ENCODE measurements around the gene DHDH.
"Not testable (repeated sequence)": the region's sequence is repeated elsewhere in the genome, so short reads cannot be mapped to it uniquely, and the experiment has no call there.

Gene DHDH

DNA sequence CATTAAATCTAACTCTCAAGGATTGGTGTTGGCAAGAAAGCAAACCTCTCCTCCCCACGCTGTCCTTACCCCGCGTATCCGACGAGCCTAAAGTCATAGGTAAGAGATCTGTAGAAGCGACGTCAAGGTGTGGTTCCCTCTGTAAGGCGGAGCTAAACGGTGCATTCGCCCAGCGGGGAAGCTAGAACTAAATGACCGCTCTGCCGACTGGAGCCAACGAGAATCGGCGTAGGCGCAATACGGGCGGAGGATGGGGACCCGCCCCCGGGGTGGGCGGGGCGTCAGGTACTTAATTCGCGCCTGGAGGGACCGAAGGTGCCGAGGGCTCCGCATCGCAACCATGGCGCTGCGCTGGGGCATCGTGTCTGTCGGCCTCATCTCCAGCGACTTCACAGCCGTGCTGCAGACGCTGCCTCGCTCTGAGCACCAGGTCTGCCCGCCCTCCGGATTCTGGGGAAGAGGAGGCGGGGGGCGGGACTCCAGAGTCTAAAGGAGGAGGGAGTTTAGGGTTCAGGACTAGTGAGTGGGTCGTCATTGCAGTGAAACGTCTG is at the start of gene DHDH:
Gene DHDH (plus strand): TSS at position 318 of the 551 bp plus-strand sequence. CDS start 23 bp downstream, at position 341.
- peak; percentile 42 for DNase-seq

DNA sequence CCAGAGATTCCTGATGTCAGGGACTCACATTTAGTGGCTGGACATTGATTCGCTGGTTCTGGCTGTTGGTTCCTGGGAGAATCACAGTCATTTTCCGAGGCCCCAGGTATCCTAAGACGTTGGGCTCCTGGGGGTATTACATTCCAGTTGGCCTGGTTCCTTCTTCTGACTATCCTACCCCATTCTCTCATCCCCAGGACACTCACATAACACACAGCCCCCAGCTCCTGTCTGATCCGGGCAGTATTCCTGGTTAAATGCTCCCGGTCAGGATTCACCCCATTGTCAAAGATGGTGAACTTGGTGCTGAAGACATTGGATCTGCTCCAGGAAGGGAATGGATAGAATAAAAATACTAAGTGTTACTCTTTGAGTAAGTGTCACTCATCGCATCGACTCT is 49.8 kb upstream of the DHDH start:
- DNase-seq = no peak

DNA sequence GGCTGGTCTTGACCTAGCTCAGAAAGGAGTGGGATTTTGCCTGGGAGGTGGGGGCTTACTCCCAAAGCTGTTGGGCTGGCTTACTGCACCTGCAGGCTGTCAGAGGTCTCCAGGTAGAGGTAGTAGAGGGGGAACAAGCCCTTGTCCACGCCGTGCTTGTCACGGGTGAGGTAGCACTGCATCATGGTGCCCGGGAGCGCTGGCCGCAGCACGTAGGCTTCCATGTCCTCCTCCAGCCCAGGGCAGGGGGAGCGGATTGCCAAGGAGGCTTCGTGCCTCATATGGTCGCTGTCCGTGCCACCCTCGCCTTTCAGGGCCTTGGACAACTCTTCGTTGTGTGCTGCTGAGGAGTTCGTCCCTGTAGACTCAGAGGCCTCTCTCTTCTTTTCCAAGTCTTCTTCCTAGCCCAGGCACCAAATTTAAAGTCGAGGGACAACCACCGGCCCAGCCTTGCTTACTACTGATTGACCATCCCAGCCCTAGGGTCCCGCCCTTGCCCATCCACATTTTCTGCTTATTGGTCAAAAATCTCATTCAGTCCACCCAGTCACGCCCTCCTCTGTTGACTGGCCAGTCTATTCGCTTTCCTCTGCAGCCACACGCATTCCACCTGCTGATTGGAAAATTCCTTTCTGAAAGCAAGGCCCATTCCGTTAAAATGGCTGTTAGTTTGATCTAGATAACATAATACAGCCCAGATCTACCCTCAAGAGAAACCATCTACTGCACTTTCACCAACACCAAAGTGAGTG is 45.5 kb upstream of the DHDH start:
- DNase-seq = no peak

DNA sequence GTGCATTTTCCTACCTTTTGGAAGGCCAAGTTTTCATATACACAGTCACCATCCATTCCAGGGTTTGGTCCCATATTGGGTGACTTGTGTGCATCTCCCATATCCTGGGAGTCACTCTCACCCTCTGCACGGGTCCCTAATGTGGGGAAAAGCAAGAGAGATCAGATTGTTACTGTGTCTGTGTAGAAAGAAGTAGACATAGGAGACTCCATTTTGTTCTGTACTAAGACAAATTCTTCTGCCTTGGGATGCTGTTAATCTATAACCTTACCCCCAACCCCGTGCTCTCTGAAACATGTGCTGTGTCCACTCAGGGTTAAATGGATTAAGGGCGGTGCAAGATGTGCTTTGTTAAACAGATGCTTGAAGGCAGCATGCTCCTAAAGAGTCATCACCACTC is 44.0 kb upstream of the DHDH start:
- DNase-seq = not testable (repeated sequence)

DNA sequence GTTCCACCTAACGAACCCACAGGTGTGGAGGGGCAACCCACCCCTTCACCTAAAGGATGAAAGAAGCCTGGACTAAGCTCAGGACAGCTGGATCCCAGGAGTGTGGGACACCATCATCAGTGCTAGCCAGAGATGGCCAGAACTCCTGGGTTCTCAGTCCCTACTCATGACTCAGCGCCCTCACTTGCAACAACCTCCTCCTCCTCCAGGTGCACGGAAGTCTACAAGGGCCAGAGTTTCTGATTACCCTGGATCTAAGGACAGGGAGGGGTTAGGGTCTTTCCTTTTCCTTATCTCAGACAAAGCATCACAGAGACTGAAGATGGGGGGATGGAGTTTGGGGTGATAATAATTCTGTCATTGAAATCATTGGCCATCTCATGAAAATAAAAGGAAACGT is 42.9 kb upstream of the DHDH start:
- no peak for DNase-seq

DNA sequence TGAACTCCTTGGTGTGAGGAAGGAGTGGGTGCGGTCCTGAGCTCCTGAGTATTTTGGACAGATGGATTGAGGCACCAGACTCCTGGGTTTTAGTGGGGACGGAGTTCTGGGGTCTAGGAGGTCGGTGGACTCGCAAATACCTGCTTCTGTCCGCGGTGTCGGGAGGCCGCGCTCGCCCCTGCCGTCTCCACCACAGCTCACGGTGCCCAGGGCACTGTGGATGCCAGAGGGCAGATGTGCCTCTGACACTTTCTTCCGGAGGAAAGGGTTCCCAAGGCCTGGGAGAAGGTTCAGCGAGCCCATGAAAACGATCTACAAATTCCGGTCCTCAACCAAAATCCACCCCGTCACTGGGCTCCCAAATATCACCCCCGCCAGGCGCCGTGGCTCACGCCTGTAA is 38.3 kb upstream of the DHDH start:
- no peak for DNase-seq

DNA sequence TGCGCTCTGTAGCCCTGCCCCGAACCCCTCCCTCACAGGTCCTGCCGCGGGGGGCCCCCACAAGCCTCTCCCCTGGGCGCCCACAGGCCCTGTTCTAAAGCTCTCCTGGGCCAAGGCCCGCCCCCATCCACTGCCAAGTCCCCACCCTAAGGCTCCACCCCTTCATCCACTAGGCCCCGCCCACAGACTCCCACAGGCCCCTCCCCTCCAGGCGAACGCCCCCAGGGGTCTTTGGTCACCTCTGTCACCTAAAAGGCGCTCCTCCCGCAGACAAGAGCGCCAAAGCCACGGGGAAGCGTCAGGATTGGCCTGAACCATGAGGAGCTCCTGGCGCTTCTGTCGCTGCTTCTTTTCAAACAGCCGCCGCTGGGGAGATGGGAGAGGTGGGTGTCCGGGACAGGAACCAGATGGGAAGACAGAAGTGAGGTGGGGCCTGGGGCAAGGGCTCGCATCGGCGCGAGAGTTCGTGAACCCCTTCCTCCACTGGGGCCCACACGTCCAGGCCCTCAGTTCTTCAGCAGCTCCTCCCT is 37.2 kb upstream of the DHDH start:
- no peak for DNase-seq

DNA sequence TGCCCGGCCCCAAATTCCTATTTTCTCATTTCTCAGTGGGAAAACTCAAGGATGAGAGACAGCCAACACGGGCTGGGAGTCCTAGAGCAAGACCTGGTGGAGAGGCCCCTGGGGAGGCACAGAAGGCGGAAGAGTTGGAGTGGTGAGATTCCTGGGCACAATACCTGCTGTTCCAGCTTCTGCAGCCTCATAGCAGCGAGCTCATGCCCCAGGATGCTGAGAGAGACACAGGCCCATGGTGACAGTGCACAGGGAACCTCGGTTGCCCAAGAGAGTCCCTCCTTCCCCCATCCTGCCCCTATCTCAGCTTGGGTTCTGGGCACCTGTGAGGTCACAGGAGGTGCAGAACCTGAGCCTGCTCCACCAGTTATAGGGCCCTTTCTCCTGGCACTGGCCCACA is 36.3 kb upstream of the DHDH start:
- DNase-seq = no peak

DNA sequence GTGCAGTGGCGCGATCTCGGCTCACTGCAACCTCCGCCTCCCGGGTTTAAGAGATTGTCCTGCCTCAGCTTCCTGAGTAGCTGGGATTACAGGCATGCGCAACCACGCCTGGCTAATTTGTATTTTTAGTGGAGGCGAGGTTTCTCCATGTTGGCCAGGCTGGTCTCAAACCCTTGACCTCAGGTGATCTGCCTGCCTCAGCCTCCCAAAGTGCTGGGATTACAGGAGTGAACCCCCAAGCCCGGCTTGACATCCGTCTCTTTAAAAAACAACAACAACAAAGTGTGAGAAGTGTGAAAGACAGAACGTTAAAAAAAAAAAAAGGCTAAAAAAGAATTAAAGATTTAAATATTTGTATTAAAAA is 34.1 kb upstream of the DHDH start:
- DNase-seq = not testable (repeated sequence)

DNA sequence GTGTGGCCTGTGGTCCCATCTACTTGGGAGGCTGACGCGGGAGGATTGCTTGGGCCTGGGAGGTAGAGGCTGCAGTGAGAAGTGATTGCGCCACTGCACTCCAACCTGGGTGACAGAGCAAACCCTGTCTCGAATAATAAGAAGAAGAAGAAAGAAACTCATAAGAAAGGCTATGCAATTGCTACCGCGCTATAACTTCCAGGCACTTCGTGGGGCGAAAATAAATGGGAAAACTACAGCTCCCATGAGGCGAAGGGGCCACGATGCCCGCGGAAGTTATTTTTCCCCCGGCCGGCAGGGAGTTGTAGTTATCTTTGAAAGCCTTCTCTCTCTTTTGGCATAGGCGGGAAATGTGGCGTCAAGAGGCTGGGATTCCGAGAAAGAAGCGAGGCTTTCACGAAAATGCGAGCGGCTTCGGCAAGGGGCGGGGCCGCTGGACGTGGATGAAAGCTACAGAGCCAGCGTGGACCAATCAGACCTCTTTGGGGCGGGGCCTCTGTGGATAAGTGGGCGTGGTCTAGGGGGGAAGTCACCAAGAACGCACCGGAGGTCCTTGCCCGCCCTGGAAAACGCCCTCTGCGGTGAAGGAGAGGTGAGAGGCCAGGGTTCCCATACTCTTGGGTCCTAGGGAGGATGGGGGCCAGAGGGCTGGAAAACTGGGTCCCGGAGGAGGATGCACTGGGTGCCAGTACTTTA is 33.6 kb upstream of the DHDH start, which contains the start of gene NUCB1:
Gene NUCB1 (plus strand): TSS at position 532 of the 696 bp plus-strand sequence. CDS start 485 bp downstream, outside the sequence.
- DNase-seq = peak; percentile 100

DNA sequence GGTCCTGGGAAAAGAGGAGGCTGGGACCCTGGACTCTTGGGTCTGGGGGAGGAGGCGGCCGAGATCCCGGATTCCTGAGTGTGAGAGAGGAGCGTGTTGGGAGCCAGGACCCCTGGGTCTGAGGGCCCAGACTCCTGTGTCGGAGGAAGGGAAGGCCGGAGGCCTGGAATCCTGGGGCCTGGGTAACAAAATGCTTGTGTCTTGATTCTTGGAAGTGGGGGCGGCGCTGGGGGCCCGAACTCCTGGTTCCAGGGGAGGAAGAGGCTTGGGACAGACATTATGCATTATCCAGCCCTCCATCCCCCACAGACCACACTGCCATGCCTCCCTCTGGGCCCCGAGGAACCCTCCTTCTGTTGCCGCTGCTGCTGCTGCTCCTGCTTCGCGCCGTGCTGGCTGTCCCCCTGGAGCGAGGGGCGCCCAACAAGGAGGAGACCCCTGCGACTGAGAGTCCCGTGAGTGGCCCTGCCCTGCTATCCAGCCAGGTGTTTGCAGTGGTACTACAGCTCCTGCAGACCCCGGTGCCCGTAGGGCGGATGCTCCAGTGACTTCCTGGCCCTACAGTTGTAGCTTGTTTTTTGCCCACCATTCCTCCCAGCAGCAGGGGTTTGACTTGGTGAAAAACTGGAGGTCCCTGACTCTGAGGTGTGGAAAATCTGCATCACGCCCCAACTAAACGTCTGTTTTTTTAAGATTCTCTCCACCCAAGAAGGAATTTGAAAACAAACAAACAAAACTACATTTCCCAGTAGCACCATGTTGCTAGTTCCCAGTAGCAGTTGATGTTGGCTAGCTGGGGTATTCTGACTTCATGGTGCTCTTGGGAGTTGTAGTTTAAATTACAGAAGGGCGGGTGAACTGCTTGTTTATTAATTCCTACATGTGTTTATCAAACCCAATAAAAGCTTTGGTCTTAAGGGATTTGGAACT is 32.8 kb upstream of the DHDH start:
- DNase-seq = peak; percentile 61

DNA sequence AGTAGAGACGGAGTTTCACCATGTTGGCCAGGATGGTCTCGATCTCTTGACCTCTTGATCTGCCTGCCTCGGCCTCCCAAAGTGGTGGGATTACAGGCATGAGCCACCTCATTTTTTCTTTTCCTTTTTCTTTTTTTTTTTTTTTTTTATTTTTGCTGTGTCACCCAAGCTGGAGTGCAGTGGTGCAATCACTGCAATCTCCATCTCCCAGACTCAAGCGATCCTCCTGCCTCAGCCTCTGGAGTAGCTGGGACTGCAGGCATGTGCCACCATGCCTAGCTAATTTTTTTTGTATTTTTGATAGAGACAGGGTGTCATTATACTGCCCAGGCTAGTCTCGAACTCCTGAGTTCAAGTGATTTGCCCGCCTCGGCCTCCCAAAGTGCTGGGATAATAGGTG is 31.2 kb upstream of the DHDH start:
- DNase-seq = not testable (repeated sequence)

DNA sequence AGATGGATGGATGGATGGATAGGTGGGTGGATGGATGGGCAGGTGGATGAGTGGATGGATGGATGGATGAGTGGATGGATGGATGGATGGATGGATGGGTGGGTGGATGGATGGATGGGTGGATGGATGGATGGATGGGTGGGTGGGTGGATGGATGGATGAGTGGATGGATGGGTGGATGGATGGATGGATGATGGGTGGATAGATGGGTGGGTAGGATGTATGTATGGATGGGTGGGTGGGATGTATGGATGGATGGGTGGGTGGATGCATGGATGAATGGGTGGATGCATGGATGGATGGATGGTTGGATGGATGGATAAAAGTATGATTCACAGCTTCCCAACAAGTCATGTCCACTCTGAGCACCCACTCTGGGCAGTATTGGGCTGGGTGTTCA is 29.7 kb upstream of the DHDH start:
- not testable (repeated sequence) for DNase-seq

DNA sequence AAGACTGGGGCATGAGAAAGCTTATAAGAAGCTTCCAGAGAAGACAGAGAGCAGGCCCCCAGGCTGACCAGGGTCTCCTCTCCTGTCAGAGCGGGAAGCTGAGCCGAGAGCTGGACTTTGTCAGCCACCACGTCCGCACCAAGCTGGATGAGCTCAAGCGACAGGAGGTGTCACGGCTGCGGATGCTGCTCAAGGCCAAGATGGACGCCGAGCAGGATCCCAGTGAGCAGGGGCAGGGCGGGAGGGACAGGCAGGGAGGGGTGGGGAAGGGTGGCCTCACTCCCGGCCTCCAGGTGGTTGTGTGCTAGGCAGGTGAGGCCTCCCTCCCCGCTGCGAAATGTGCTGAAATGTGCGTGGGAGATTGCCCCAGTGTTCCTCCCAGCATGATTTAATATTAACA is 27.8 kb upstream of the DHDH start:
- no peak for DNase-seq

DNA sequence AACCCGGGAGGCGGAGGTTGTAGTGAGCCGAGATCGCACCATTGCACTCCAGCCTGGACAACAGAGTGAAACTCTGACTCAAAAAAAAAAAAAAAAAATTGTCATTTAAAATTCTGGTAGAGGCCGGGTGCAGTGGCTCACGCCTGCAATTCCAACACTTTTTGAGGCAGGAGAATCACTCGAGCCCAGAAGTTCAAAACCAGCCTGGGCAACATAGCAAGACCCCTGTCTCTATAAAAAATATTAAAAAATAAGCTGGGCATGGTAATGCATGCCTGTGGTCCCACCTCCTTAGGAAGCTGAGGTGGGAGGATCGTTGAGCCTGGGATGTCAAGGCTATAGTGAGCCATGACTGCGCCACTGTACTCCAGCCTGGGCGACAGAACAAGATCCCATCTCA is 27.2 kb upstream of the DHDH start:
- DNase-seq = no peak

DNA sequence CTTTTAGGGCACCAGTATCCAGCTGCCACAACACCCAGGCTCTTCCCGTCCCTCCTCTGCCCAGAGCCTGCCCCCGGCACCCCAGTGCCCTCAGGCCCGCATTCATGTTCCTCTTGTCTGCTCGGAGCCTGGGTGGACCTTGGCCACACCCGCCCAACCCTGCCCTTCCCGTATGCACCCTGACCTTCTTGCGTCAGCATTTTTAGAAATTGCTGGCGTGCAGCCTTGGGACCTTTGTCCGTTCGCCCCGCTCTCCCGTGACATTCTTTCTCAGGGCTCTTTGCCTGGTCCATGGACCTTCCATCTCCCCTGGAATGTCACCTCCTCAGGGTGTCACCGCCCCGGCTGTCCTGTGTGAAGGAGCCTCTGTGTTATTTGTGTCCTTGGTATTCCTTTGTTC is 25.8 kb upstream of the DHDH start:
- no peak for DNase-seq

DNA sequence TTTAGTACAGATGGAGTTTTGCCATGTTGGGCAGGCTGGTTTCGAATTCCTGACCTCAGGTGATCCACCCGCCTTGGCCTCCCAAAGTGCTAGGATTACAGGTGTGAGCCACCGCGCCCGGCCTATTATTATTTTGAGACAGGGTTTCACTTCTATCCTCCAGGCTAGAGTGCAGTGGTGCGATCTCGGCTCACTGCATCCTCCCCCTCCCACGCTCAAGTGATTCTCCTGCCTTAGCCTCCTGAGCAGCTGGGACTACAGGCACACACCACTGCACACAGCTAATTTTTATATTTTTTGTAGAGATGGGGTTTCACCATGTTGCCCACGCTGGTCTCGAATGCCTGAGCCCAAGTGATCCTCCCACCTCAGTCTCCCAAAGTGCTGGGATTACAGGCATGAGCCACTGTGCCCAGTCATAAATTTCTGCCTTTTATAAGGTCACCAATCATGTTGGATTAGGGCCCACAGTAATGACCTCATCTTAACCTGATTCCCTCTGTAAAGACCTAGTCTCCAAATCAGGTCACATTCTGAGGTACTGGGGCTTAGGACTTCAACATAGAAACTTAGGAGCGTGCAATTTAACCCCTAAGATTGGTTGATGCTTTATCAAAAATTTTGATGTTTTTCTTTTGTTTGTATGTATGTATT is 23.9 kb upstream of the DHDH start:
- not testable (repeated sequence) for DNase-seq

DNA sequence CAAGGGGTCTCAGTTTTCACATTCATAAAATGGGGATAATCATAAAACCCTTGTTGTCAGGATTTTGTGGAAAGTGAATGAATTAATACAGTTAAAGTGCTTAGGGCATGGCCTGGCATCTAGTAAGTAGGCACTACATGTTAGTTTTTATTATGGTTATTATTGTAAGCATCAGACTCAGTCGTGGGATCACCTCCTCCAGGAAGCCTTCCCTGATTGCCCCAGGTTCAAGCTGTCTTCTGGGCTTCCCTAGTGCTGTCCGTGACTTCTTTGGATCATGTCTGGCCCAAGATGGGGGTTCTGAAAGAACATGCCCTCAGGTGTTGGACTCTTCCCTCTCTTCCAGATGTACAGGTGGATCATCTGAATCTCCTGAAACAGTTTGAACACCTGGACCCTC is 22.7 kb upstream of the DHDH start:
- no peak for DNase-seq

DNA sequence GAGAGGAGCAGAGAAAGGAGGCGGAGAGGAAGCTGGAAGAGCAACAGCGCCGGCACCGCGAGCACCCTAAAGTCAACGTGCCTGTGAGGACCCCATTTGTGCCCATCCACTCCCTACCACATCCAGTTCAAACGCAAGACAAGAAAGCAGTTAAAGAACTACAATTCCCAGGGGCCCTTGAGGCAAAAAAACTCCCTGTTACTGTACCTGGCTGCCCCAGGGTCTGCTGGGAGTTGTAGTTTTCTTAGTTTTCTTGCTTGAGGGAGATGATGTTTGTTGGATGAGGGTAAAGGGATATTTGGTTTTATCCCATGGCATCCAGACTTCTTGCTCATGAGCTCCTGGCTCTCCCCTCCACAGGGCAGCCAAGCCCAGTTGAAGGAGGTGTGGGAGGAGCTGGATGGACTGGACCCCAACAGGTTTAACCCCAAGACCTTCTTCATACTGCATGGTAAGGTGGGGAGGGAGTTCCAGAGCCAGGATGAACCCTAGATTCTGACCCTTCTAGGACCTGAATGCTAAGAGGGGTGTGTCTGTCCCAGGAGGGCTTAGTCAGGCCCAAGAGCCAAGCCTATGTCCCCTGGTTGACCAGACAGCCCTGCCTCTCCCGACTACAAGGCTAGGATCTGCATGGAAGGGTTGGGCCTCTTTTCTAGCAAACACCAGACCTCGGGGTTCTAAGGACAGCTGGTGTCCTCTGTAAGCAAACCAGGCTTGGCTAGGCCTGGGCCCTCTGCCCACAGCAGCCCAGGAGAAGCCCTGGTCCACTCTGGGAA is 20.2 kb upstream of the DHDH start:
- DNase-seq = peak; percentile 10

DNA sequence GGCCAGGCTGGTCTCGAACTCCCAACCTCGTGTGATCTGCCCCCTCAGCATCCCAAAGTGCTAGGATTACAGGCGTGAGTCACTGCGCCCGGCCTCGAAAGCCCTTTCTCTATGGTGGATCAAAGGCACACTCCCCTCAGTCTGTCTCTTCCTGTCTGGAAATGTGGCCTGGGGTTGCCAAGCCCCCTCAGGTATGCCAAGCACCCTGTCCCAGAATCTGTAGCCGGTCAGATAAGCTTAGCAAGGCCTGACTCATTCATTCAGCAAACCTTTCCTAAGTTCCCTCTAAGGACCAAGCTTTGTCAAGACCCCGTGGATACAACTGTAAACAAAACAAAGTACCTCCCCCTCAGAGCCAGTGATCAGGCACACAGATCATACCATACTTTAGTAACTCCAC is 19.3 kb upstream of the DHDH start:
- DNase-seq = no peak

DNA sequence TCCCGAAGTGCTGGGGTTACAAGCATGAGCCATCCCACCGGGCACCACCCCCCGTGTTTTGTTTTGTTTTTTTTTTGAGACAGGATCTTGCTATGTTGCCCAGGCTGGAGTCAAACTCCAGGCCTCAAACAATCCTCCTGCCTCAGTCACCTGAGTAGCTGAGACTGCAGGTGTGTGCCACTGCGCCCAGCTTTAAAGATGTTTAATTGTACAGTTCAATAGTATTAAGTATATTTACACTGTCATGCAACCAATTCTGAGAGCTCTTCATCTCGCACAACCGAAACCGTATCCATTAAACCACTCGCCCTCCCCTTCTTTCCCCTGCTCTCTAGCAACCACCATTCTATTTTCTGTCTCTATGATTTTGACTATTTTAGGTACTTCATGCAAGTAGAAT is 17.7 kb upstream of the DHDH start:
- DNase-seq = no peak

All from MV-4-11 (cell line).